MM.1S (cell line): ENCODE measurements around the gene CANT1.
A peak's percentile ranks its signal among the peaks of the same experiment; 100 is the strongest.

Source experiments
- DNase-seq: peaks from one replicate; pipeline ENCODE4 v3.0.0-alpha.2; 2015
- H2AFZ ChIP-seq: fragments of 300-600 bp; sonication (generic); 2 replicates; pipeline ENCODE4 v1.6.0; 2016; ENCODE audit warnings: antibody characterized with exemption, low read length
- H3F3A ChIP-seq: fragments of 300-600 bp; sonication (generic); 2 replicates; pipeline ENCODE4 v1.6.1; 2016; ENCODE audit warnings: mild to moderate bottlenecking, antibody characterized with exemption, low read length, moderate library complexity, mixed read lengths; ENCODE audit not compliant: insufficient read depth
- H3K27ac ChIP-seq: fragments of 300-600 bp; sonication (generic); 2 replicates; pipeline ENCODE4 v1.5.1; 2016; ENCODE audit warnings: mild to moderate bottlenecking, low read length
- H3K27me3 ChIP-seq: fragments of 300-600 bp; sonication (generic); replicated peaks from 2 replicates; pipeline ENCODE4 v1.6.0; 2016; ENCODE audit warnings: low read length; ENCODE audit not compliant: insufficient read depth
- H3K36me3 ChIP-seq: fragments of 300-600 bp; sonication (generic); replicated peaks from 2 replicates; pipeline ENCODE4 v1.6.1; 2016; ENCODE audit warnings: mild to moderate bottlenecking, low read length, mixed read lengths; ENCODE audit not compliant: insufficient read depth
- H3K4me1 ChIP-seq: fragments of 300-600 bp; sonication (generic); 2 replicates; pipeline ENCODE4 v1.6.1; 2016; ENCODE audit warnings: low read length, mixed read lengths
- H3K4me2 ChIP-seq: fragments of 300-600 bp; sonication (generic); 2 replicates; pipeline ENCODE4 v1.6.0; 2016; ENCODE audit warnings: low read depth, low read length
- H3K4me3 ChIP-seq: fragments of 300-600 bp; sonication (generic); 2 replicates; pipeline ENCODE4 v1.5.1; 2016; ENCODE audit warnings: low read length, mixed read lengths
- H3K79me2 ChIP-seq: fragments of 300-600 bp; sonication (generic); 2 replicates; pipeline ENCODE4 v1.6.1; 2016; ENCODE audit warnings: mixed run types, low read length, mixed read lengths
- H3K9ac ChIP-seq: fragments of 300-600 bp; sonication (generic); 2 replicates; pipeline ENCODE4 v1.6.1; 2016; ENCODE audit warnings: low read length, mixed read lengths
- H3K9me2 ChIP-seq: fragments of 300-600 bp; sonication (generic); replicated peaks from 2 replicates; pipeline ENCODE4 v1.6.1; 2016; ENCODE audit warnings: mild to moderate bottlenecking, low read length, mixed read lengths; ENCODE audit not compliant: insufficient read depth
- H3K9me3 ChIP-seq: fragments of 300-600 bp; sonication (generic); replicated peaks from 2 replicates; pipeline ENCODE4 v1.6.1; 2016; ENCODE audit warnings: mild to moderate bottlenecking, low read length, mixed read lengths; ENCODE audit not compliant: insufficient read depth
- H4K20me1 ChIP-seq: fragments of 300-600 bp; sonication (generic); 2 replicates; pipeline ENCODE4 v1.6.1; 2016; ENCODE audit warnings: mild to moderate bottlenecking, low read length, moderate library complexity, mixed read lengths; ENCODE audit not compliant: insufficient read depth
- EZH2 ChIP-seq: fragments of 300-600 bp; sonication (generic); optimal IDR thresholded peaks from 2 replicates; pipeline ENCODE3; 2017; ENCODE audit warnings: low read depth, mild to moderate bottlenecking, antibody characterized with exemption, low read length, mixed read lengths
- EZH2phosphoT487 ChIP-seq: fragments of 300-600 bp; sonication (generic); IDR thresholded peaks from 2 replicates; pipeline ENCODE4 v1.6.1; 2018; ENCODE audit warnings: antibody characterized with exemption, low read length
- TF ChIP-seq, protein P1 (sequence below): fragments of 300-600 bp; sonication (generic); IDR thresholded peaks from 2 replicates; pipeline ENCODE4 v1.5.1; 2016; ENCODE audit warnings: antibody characterized with exemption, low read length, mixed read lengths

Gene CANT1

DNA sequence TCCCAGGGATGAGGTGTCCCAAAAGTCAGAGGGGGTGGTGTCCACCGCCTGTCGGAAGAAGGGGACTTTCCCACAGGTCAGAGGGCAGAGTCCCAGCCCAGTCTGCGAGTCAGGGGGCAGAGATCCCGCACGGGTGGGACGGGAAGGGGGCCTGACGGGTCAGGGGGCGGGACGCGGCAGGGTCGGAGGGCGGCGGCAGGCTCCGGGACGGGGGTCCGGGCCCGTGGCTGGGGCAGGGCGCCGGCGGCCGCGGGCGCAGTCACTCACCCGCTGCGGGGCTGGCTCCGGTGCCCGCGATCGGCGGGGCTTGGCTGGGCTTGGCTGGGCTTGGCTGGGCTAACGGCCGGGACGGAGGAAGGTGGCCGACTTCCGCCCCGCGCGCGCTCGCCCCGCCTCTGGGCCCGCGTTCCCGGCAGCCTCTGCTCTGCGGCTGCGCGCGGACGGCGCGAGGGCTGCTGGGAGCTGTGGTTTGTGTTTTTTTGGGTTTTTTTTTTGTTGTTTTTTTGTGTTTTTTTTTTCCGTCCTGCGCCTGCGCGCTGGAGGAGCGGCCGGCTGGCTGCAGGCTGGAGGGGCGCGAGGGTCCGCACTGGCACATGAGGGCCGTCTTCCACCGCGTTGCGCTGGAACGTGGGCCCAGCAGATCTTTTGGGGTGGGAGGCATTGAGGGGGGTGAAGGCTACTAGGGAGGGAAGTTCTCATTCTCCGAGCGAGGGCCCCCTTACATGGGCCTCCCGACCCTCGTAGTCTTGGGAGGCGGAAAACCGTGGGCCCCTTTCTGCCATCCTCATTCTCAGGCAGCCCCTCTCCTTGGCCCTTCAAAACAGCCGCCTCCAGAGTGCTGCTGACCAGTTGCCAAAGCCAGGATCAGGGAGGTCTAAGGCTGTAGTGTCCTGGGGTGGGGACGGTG lies at the start of gene CANT1:
CANT1 (minus strand) TSS at position 368 of the 907 bp plus-strand sequence. CDS start 12,142 bp downstream, outside the sequence.
- no peaks in the 10 kb centered on the region for H3K36me3 ChIP-seq
- H3K4me3 ChIP-seq = peak within 1 kb of the TSS; percentile 99
- H4K20me1 ChIP-seq = no peaks in the 10 kb centered on the region
- peaks cover 8% of the 10 kb centered on the region; the same call in 1 of the 2 replicates for H3K4me1 ChIP-seq
- peaks cover 44% of the 10 kb centered on the region for H3K79me2 ChIP-seq
- no peaks in the 10 kb centered on the region for H3F3A ChIP-seq
- H3K27me3 ChIP-seq = peaks cover 18% of the 10 kb centered on the region
- no peak within 1 kb of the TSS; the same call in 1 of the 2 replicates for H3K27ac ChIP-seq
- TF ChIP-seq EZH2phosphoT487 = no peak
- no peaks in the 10 kb centered on the region for H3K9me2 ChIP-seq
- no peaks in the 10 kb centered on the region for H3K9me3 ChIP-seq
- H2AFZ ChIP-seq = peak within 1 kb of the TSS; percentile 94
- peak within 1 kb of the TSS; percentile 85 for H3K9ac ChIP-seq
- DNase-seq = peak; percentile 91
- H3K4me2 ChIP-seq = peak within 1 kb of the TSS; percentile 96

DNA sequence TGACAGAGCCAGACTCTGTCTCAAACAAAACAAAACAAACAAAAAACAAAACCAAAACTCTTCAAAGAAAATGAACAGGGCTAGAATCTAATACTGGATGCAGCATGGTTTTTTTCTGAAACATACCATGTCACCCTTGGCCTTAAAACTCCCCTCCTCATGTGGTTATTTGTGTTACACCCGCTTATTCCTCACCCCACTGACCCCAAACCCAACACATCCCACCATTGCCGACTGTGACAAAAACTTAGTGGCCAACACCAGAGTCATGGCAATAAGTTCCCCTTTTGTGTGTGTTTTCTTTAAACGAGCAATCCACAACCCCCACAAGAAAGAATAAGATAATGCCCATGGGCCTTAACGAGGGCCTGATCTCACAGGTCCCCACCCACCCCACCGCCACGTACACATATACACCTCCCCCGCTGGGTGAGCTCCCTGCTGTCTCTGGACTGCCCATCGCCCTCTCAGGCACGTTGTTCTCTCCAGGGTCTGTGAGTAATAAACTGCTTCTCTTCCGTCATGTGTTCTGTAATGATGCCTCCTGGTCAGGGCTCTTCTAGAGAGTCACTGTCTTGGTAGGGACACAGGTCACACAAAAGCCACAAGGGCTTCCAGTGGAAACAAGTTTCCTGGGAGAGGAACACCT lies 48.3 kb upstream of the CANT1 start:
- Histone ChIP-seq H3K9me3 (no peaks in the 10 kb centered on the region), H3K4me2 (no peak overlapping the region), H3K9me2 (no peaks in the 10 kb centered on the region), H2AFZ (no peak overlapping the region), H3K27ac (no peak overlapping the region), H3K9ac (no peak overlapping the region), H3K4me1 (no peaks in the 10 kb centered on the region), H3K4me3 (no peak overlapping the region), H3K27me3 (peaks cover 58% of the 10 kb centered on the region), H4K20me1 (no peaks in the 10 kb centered on the region), H3K36me3 (no peaks in the 10 kb centered on the region), H3F3A (no peaks in the 10 kb centered on the region), H3K79me2 (no peaks in the 10 kb centered on the region)
- no peak for DNase-seq
- TF ChIP-seq EZH2 (no peak), EZH2phosphoT487 (no peak)
- TF ChIP-seq, protein P1, sequence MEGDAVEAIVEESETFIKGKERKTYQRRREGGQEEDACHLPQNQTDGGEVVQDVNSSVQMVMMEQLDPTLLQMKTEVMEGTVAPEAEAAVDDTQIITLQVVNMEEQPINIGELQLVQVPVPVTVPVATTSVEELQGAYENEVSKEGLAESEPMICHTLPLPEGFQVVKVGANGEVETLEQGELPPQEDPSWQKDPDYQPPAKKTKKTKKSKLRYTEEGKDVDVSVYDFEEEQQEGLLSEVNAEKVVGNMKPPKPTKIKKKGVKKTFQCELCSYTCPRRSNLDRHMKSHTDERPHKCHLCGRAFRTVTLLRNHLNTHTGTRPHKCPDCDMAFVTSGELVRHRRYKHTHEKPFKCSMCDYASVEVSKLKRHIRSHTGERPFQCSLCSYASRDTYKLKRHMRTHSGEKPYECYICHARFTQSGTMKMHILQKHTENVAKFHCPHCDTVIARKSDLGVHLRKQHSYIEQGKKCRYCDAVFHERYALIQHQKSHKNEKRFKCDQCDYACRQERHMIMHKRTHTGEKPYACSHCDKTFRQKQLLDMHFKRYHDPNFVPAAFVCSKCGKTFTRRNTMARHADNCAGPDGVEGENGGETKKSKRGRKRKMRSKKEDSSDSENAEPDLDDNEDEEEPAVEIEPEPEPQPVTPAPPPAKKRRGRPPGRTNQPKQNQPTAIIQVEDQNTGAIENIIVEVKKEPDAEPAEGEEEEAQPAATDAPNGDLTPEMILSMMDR = no peak

DNA sequence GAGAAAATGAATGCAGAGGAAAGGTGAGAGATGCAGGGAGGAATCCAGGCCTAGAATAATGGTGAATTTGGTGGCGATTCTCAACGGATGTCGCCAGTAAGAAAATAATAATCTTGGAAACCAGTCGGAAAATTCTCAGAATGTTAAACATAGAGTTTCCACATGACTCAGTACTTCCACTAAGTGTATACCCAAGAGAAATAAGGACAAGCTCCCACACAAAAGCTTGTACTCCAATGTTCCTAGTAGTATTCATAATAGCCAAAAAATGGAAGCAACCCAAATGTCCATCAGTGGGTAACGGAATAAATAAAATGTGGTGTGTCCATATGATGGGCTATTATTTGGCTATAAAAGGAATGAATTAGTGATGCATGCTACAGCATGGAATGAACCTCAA lies 45.6 kb upstream of the CANT1 start:
- Histone ChIP-seq H3K79me2 (no peaks in the 10 kb centered on the region), H3K27me3 (peaks cover 69% of the 10 kb centered on the region), H3K9me3 (no peaks in the 10 kb centered on the region), H3K9me2 (no peaks in the 10 kb centered on the region), H3K27ac (no peak overlapping the region), H3K4me3 (no peak overlapping the region), H3K4me1 (no peaks in the 10 kb centered on the region), H3F3A (no peaks in the 10 kb centered on the region), H2AFZ (no peak overlapping the region), H3K9ac (no peak overlapping the region), H3K4me2 (no peak overlapping the region), H3K36me3 (no peaks in the 10 kb centered on the region), H4K20me1 (no peaks in the 10 kb centered on the region)
- DNase-seq = no peak
- TF ChIP-seq EZH2phosphoT487 (no peak), EZH2 (no peak)
- TF ChIP-seq, protein P1 = no peak
